ENCODE results near the gene DPT.

The DPT gene

GRCh38 chr1:168736520-168736919, 7.5 kb upstream of the DPT start:
- H3K4me3 ChIP-seq (ENCODE audit: low read depth, low read length): no peak overlapping the region
- DNase-seq (ENCODE audit: low read depth): no peak
- TF ChIP-seq CTCF (conservative IDR thresholded peaks at IDR 0.05; ENCODE audit: low read depth, low read length): no peak

GRCh38 chr1:168735974-168736373, 7.0 kb upstream of the DPT start:
- DNase-seq (ENCODE audit: low read depth): no peak
- H3K4me3 ChIP-seq (ENCODE audit: low read depth, low read length): no peak overlapping the region
- no peak for TF ChIP-seq CTCF (conservative IDR thresholded peaks at IDR 0.05; ENCODE audit: low read depth, low read length)

- H3K4me3 ChIP-seq (ENCODE audit: low read depth, low read length): no peak overlapping the region
- no peak for DNase-seq (ENCODE audit: low read depth)
- no peak for TF ChIP-seq CTCF (conservative IDR thresholded peaks at IDR 0.05; ENCODE audit: low read depth, low read length)
Observed at GRCh38 chr1:168734946-168735345, 5.9 kb upstream of the DPT start.

DNA sequence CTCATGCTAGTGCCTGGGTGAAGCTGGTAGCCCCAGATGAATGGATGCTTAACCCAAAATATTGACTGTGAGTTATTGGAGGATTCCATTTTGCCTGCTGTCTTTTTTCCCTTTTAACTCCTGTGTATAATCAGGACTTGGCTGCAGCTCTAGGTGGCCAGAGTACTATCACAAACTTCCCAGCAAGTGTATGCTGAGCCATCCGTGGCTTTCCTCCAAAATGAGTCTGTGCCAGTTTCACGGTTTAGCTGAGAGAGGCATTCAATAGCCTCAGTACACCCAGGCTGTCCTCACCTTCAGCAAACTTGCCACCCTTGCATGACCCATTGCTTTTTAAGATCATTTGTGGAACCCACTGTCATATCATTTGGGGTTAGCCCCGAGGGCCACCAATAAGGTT, 5.3 kb upstream of the DPT start:
- DNase-seq (ENCODE audit: low read depth): no peak
- TF ChIP-seq CTCF (conservative IDR thresholded peaks at IDR 0.05; ENCODE audit: low read depth, low read length): no peak
- no peak overlapping the region for H3K4me3 ChIP-seq (ENCODE audit: low read depth, low read length)

DNA sequence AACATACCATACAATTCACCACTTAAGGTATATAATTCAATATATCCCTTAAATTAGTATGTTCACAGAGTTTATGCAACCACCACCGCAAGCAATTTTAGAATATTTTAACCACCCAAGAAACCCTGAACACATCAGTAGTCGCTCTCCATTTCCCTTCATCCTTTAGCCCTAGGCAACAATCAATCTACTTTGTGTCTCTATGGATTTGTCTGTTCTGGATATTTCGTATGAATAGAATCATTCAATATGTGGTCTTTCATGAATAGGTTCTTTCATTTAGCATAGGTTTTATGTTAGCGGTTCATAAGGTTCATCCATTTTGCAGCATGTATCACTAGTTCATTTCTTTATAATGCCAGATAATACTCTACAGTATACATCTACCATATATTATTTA, 4.2 kb upstream of the DPT start:
- no peak for DNase-seq (ENCODE audit: low read depth)
- no peak overlapping the region for H3K4me3 ChIP-seq (ENCODE audit: low read depth, low read length)
- no peak for TF ChIP-seq CTCF (conservative IDR thresholded peaks at IDR 0.05; ENCODE audit: low read depth, low read length)

DNA sequence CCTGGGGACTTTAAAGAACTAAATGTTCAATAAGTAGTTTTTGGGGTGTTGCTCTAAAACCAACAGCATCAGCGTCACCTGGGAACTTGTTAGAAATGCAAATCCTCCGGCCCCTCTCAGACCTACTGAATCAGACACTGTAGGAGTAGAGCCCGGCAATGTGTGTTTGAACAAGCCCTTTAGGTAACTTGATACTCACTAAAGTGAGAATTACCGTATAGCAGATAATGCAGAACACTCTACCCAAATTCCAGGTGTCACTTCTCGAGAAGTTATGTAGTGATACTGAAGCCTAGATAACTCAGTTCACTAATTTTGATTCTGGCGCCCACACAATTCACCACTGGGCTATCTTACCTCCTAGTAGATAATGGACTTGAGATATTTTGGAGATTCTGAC, 3.7 kb upstream of the DPT start:
- no peak for DNase-seq (ENCODE audit: low read depth)
- no peak for TF ChIP-seq CTCF (conservative IDR thresholded peaks at IDR 0.05; ENCODE audit: low read depth, low read length)
- H3K4me3 ChIP-seq (ENCODE audit: low read depth, low read length): no peak overlapping the region

DNA sequence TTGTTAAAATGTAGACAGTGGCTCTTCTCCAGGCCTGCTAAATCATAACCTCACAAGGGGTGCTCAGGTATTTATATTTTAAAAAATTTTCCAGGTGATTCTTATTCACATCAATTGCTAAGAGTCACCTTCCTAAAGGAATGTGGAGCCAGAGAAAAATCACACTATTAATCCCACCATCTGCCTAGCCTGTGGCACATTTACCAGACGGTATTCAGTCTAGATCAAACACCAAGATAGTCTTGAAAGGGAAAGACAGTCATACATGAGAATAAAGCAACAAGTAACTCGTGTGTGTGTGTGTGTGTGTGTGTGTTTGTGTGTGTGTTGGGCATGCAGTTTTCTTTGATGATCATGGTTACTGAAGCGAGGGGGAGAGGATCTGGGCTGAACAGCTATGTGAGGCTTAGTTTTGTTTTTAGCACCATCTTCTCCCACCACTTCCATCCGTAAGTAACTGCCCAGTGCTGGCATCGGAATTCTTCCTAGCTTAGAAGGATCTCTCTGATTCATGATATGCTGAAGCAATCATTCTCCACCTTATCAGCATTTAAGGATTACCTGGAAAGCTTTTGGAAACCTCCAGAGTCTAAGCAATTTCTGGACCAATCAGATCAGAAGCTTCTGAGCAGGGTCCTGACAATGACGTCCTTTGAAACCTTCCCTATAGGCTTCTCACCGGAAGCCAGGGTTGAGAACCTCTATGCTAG, 2.4 kb upstream of the DPT start:
- DNase-seq (ENCODE audit: low read depth): no peak
- TF ChIP-seq CTCF (conservative IDR thresholded peaks at IDR 0.05; ENCODE audit: low read depth, low read length): no peak
- no peak overlapping the region for H3K4me3 ChIP-seq (ENCODE audit: low read depth, low read length)
